ENCODE measurements around the gene JAML.

Gene JAML

GRCh38 chr11:118167253-118167652 is 57.6 kb downstream of the JAML start:
- DNase-seq (ENCODE audit: low spot score): no peak

- DNase-seq (ENCODE audit: low spot score): no peak
Observed at GRCh38 chr11:118166641-118167040, 58.2 kb downstream of the JAML start.

- no peak for DNase-seq (ENCODE audit: low spot score)
Observed at GRCh38 chr11:118164885-118165284, 59.9 kb downstream of the JAML start.

GRCh38 chr11:118163494-118163893 is 61.3 kb downstream of the JAML start:
- no peak for DNase-seq (ENCODE audit: low spot score)

- DNase-seq (ENCODE audit: low spot score): no peak
Observed at GRCh38 chr11:118162846-118163245, 62.0 kb downstream of the JAML start.

- DNase-seq (ENCODE audit: low spot score): no peak
Observed at GRCh38 chr11:118161786-118162185, 63.0 kb downstream of the JAML start.

- no peak for DNase-seq (ENCODE audit: low spot score)
Observed at GRCh38 chr11:118157186-118157895, 67.5 kb downstream of the JAML start.

- DNase-seq (ENCODE audit: low spot score): no peak
Observed at GRCh38 chr11:118156531-118157185, 68.2 kb downstream of the JAML start.

GRCh38 chr11:118155776-118156530 is 68.9 kb downstream of the JAML start:
- no peak for DNase-seq (ENCODE audit: low spot score)

GRCh38 chr11:118154641-118155040 is 70.2 kb downstream of the JAML start:
- DNase-seq (ENCODE audit: low spot score): no peak

- DNase-seq (ENCODE audit: low spot score): no peak
Observed at GRCh38 chr11:118153976-118154375, 70.8 kb downstream of the JAML start.

GRCh38 chr11:118153516-118153915 is 71.3 kb downstream of the JAML start:
- no peak for DNase-seq (ENCODE audit: low spot score)

- DNase-seq (ENCODE audit: low spot score): peak; percentile 54
Observed at GRCh38 chr11:118152552-118153471, 72.0 kb downstream of the JAML start, which contains the start of gene SCN4B. SCN4B (minus strand) TSS chr11:118152823; CDS start chr11:118152673, 150 bp downstream.

GRCh38 chr11:118152020-118152551 is 72.7 kb downstream of the JAML start:
- DNase-seq (ENCODE audit: low spot score): no peak

GRCh38 chr11:118151431-118151830 is 73.4 kb downstream of the JAML start:
- no peak for DNase-seq (ENCODE audit: low spot score)

- no peak for DNase-seq (ENCODE audit: low spot score)
Observed at GRCh38 chr11:118149493-118149892, 75.3 kb downstream of the JAML start.

GRCh38 chr11:118148856-118149255 is 76.0 kb downstream of the JAML start:
- no peak for DNase-seq (ENCODE audit: low spot score)

- DNase-seq (ENCODE audit: low spot score): no peak
Observed at GRCh38 chr11:118148240-118148639, 76.6 kb downstream of the JAML start.

GRCh38 chr11:118147502-118147901 is 77.3 kb downstream of the JAML start:
- DNase-seq (ENCODE audit: low spot score): no peak

- no peak for DNase-seq (ENCODE audit: low spot score)
Observed at GRCh38 chr11:118146554-118146953, 78.3 kb downstream of the JAML start.

Measured in COLO829 (cell line).